Caco-2 (cell line): ENCODE measurements around the gene BANF2. TPM values are rescaled to one million over a fixed set of nuclear protein-coding genes. Genes with fewer than 3 reads are reported as not detected.

ENCODE experiments used
- BruUV-seq: library from RNA; stranded (reverse); fragments of 400-500 nt; replicated peaks from 2 replicates; lab custom pipeline; 2021; lab: Mats Ljungman, UMichigan
- CTCF ChIA-PET: fragments of 300-600 bp; sonication (Branson Sonifier 250); formaldehyde crosslinking; loops from one replicate; lab custom pipeline; 2022; ENCODE audit warnings: antibody characterized with exemption; lab: Charles Lee
- POLR2A ChIA-PET: fragments of 300-600 bp; sonication (Branson Sonifier 250); formaldehyde crosslinking; loops from one replicate; lab custom pipeline; 2022; ENCODE audit warnings: antibody characterized with exemption; lab: Charles Lee
- DNase-seq, 2 experiments: peaks; one replicate each; pipeline versions ENCODE4 v3.0.0 to v3.0.0-alpha.2; 2020 to 2022
- H3K27me3 ChIP-seq: replicated peaks from 2 replicates; pipeline ENCODE4 v1.6.0; 2011; ENCODE audit warnings: low read length; ENCODE audit not compliant: control insufficient read depth, insufficient read depth
- H3K36me3 ChIP-seq: 2 replicates; pipeline ENCODE4 v1.5.1; 2011; ENCODE audit warnings: low read length; ENCODE audit not compliant: control insufficient read depth, insufficient read depth
- H3K4me1 ChIP-seq: fragments of 250-450 bp; sonication (Bioruptor Pico); 2 replicates; pipeline ENCODE4 v1.5.1; 2020; ENCODE audit warnings: mild to moderate bottlenecking
- H3K4me3 ChIP-seq: 2 replicates; pipeline ENCODE4 v1.5.1; 2011; ENCODE audit warnings: low read depth, mild to moderate bottlenecking, control low read depth, low read length
- H3K9me3 ChIP-seq: fragments of 250-450 bp; sonication (Bioruptor Pico); 2 replicates; pipeline ENCODE4 v1.5.1; 2020; ENCODE audit warnings: mild to moderate bottlenecking, moderate library complexity
- H3K27ac Mint-ChIP-seq: one replicate; pipeline ENCODE4 v1.8.0; 2022; ENCODE audit warnings: mixed read lengths; ENCODE audit not compliant: unreplicated experiment
- H3K27me3 Mint-ChIP-seq: one replicate; pipeline ENCODE4 v1.8.0; 2022; ENCODE audit warnings: mixed read lengths; ENCODE audit not compliant: insufficient read depth, unreplicated experiment
- H3K36me3 Mint-ChIP-seq: one replicate; pipeline ENCODE4 v1.8.0; 2022; ENCODE audit warnings: mild to moderate bottlenecking, mixed read lengths; ENCODE audit not compliant: insufficient read depth, unreplicated experiment
- H3K4me1 Mint-ChIP-seq: one replicate; pipeline ENCODE4 v1.8.0; 2022; ENCODE audit warnings: low read depth, mixed read lengths; ENCODE audit not compliant: unreplicated experiment
- H3K4me3 Mint-ChIP-seq: one replicate; pipeline ENCODE4 v1.8.0; 2022; ENCODE audit warnings: mild to moderate bottlenecking, moderate library complexity, mixed read lengths; ENCODE audit not compliant: unreplicated experiment
- H3K9me3 Mint-ChIP-seq: one replicate; pipeline ENCODE4 v1.8.0; 2022; ENCODE audit warnings: mixed read lengths; ENCODE audit not compliant: unreplicated experiment
- intact Hi-C: fragments of 100-400 bp; cut with micrococcal nuclease; formaldehyde crosslinking; loops from one replicate; pipeline ENCODE4 v1.10.0; 2022; ENCODE audit not compliant: unreplicated experiment
- total RNA-seq: library from RNA; stranded (reverse); gene quantifications from 2 replicates; pipeline ENCODE4 v1.2.3, GENCODE V29; 2022
- TF ChIP-seq, protein P1 (sequence below), 2 experiments: fragments of 200-600 bp in 1 of 2; IDR thresholded peaks; 1 replicate in 1 of 2; 2 replicates in 1 of 2; pipeline versions ENCODE4 v1.5.1 to v1.8.0; 2011 to 2022; ENCODE audit warnings: antibody characterized with exemption in 1 of 2, control low read depth in 1 of 2, inconsistent platforms in 1 of 2, low read depth in 1 of 2, low read length in 1 of 2, mild to moderate bottlenecking in 1 of 2, moderate library complexity in 1 of 2; ENCODE audit not compliant: insufficient read depth in 1 of 2, severe bottlenecking in 1 of 2, unreplicated experiment in 1 of 2

The BANF2 gene
- total RNA-seq, 1 experiment from 2014 or later = 2.1 TPM

DNA sequence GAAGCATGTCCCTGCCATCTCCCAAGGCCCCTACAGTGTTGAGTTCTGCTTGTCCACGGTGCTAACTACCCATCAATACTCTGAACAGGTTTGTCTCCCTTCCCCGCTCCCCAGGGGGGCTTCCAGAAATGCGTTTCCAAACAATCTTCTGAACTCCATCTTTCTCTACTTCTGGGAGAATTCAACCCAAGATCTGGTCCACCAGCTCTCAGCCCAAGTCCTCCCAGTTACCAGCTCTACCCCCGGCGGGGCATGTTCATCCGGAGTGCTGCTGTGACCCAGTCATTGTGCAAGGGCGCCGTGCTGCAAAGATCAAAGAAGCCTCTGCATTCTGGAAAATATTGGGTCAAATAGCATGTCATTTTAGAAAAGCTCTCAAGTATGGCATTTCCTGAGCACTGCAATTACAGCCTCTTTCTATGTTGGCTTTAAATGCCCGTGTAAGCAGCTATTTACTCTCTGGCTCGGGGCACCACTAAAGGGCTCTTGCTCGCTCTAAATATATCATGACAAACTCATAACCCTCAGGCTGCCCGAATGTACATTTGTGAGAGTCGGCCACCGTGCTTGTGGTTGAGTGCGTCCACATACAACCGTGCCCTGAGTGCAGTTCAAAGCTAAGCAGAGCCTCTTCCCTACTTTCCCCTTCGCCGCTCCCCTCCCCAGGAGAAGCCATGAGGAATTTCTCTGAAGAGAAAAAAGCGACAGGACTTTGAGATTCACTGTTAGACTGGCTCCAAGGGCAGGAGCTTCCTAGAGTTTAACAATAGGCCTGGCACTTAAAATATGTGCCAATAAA lies 71.6 kb downstream of the BANF2 start:
- no peaks in the 10 kb centered on the region for H3K36me3 ChIP-seq
- TF ChIP-seq, protein P1, sequence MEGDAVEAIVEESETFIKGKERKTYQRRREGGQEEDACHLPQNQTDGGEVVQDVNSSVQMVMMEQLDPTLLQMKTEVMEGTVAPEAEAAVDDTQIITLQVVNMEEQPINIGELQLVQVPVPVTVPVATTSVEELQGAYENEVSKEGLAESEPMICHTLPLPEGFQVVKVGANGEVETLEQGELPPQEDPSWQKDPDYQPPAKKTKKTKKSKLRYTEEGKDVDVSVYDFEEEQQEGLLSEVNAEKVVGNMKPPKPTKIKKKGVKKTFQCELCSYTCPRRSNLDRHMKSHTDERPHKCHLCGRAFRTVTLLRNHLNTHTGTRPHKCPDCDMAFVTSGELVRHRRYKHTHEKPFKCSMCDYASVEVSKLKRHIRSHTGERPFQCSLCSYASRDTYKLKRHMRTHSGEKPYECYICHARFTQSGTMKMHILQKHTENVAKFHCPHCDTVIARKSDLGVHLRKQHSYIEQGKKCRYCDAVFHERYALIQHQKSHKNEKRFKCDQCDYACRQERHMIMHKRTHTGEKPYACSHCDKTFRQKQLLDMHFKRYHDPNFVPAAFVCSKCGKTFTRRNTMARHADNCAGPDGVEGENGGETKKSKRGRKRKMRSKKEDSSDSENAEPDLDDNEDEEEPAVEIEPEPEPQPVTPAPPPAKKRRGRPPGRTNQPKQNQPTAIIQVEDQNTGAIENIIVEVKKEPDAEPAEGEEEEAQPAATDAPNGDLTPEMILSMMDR (IDR thresholded peaks at IDR 0.05; ENCODE audit: insufficient read depth in 1 of 2, low read depth in 1 of 2, low read length in 1 of 2, severe bottlenecking in 1 of 2, unreplicated experiment in 1 of 2) = no peak
- no TSS peak for BruUV-seq
- Mint-ChIP-seq H3K27me3 (no peaks in the 10 kb centered on the region), H3K9me3 (peaks cover 10% of the 10 kb centered on the region), H3K36me3 (peaks cover 1% of the 10 kb centered on the region), H3K27ac (peak overlapping the region; percentile 53), H3K4me1 (peaks cover 18% of the 10 kb centered on the region), H3K4me3 (peak overlapping the region; percentile 11)
- ChIA-PET POLR2A (interaction anchor here (1.5 kb wide), 1 partner anchor 89 kb away, joined by 3 read pairs; no protein-coding TSS in a partner anchor), CTCF (interaction anchor here (0.7 to 1.1 kb wide), 2 partner anchors 14 to 761 kb away, joined by 3 to 4 read pairs; no protein-coding TSS in a partner anchor)
- no peaks in the 10 kb centered on the region for H3K9me3 ChIP-seq
- intact Hi-C loops = no loop called here
- DNase-seq = peak in 1 of 2 experiments; percentile 30
- no peak overlapping the region for H3K4me3 ChIP-seq
- peaks cover 17% of the 10 kb centered on the region for H3K4me1 ChIP-seq
- no peaks in the 10 kb centered on the region for H3K27me3 ChIP-seq

DNA sequence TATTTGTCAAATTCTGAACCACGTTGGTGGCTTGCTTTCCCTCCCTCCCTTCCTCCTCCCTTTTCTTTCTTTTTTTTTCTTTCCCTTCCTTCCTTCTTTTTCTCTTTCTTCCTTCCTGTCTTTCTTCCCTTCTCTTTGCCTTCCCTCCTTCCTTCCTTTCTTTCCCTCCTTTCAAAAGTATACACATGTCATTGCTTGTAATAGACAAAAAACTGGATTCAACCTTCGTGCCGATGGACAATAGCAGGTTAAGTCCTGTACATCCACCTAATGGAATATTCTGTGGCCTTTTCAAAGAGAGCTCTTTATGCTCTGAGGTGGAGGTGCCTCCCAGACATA lies 72.2 kb downstream of the BANF2 start:
- no peaks in the 10 kb centered on the region for H3K9me3 ChIP-seq
- H3K9me3 Mint-ChIP-seq = peaks cover 10% of the 10 kb centered on the region
- peak overlapping the region; percentile 5 for H3K27ac Mint-ChIP-seq
- BruUV-seq = no TSS peak
- TF ChIP-seq, protein P1 (IDR thresholded peaks at IDR 0.05; ENCODE audit: insufficient read depth in 1 of 2, low read depth in 1 of 2, low read length in 1 of 2, severe bottlenecking in 1 of 2, unreplicated experiment in 1 of 2) = no peak
- H3K4me1 Mint-ChIP-seq = peaks cover 18% of the 10 kb centered on the region
- DNase-seq = no peak
- no peak overlapping the region for H3K4me3 ChIP-seq
- intact Hi-C loops = no loop called here
- POLR2A ChIA-PET = interaction anchor here (1.5 kb wide), 1 partner anchor 89 kb away, joined by 3 read pairs; no protein-coding TSS in a partner anchor
- H3K36me3 ChIP-seq = no peaks in the 10 kb centered on the region
- H3K27me3 ChIP-seq = no peaks in the 10 kb centered on the region
- no peaks in the 10 kb centered on the region for H3K27me3 Mint-ChIP-seq
- H3K36me3 Mint-ChIP-seq = peaks cover 6% of the 10 kb centered on the region
- peak overlapping the region; percentile 6 for H3K4me3 Mint-ChIP-seq
- peaks cover 17% of the 10 kb centered on the region for H3K4me1 ChIP-seq
- CTCF ChIA-PET = interaction anchor here (1.1 kb wide), 1 partner anchor 15 kb away, joined by 3 read pairs; no protein-coding TSS in a partner anchor

DNA sequence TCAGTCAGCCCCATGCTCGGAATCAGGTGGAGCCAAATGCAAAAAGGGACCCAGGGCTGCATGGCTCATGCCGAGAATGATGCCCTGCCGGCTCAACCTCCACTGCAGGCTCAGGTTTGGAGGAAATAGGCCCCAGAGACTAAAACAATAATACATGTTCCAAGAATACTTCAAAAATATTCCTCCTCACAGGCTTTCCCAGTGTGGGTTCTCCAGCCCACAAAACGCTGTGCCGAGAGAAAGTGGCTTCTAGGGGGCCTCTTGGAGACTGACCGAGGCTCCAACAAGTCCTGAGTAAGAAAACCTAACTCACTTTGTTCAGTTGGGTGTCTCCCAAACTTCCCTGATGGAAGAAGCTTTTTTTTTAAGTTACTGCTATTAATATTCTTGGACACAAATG lies 73.9 kb downstream of the BANF2 start:
- intact Hi-C loops = no loop called here
- Histone ChIP-seq H3K4me3 (no peak overlapping the region), H3K4me1 (peaks cover 17% of the 10 kb centered on the region), H3K27me3 (no peaks in the 10 kb centered on the region), H3K36me3 (no peaks in the 10 kb centered on the region), H3K9me3 (no peaks in the 10 kb centered on the region)
- TF ChIP-seq, protein P1 (IDR thresholded peaks at IDR 0.05; ENCODE audit: insufficient read depth in 1 of 2, low read depth in 1 of 2, low read length in 1 of 2, severe bottlenecking in 1 of 2, unreplicated experiment in 1 of 2) = no peak
- Mint-ChIP-seq H3K27me3 (no peaks in the 10 kb centered on the region), H3K27ac (no peak overlapping the region), H3K36me3 (peaks cover 6% of the 10 kb centered on the region), H3K9me3 (peaks cover 10% of the 10 kb centered on the region), H3K4me3 (no peak overlapping the region), H3K4me1 (peaks cover 18% of the 10 kb centered on the region)
- ChIA-PET POLR2A (interaction anchor here (0.6 to 1.0 kb wide), 2 partner anchors 63 to 204 kb away, joined by 3 to 11 read pairs; partner anchors contain the start of gene DSTN), CTCF (no interaction called here)
- DNase-seq = no peak
- no TSS peak for BruUV-seq
